ENCODE measurements around the gene PRR11.
A peak's percentile ranks its signal among the peaks of the same experiment; 100 is the strongest.

Gene PRR11

GRCh38 chr17:59155439-59156177 lies at the start of gene PRR11:
Gene PRR11, plus strand, starts transcription at chr17:59155746. Its CDS starts 14,007 bp downstream, at chr17:59169753.
- Histone ChIP-seq H3K9ac (ENCODE audit: low read length) (peak within 1 kb of the TSS; percentile 86), H3K4me1 (ENCODE audit: control insufficient read depth, insufficient read depth, low read length) (peaks cover 6% of the 10 kb centered on the region), H3K36me3 (ENCODE audit: control insufficient read depth, insufficient read depth, low read length, severe bottlenecking) (no peaks in the 10 kb centered on the region), H3K9me3 (ENCODE audit: control insufficient read depth, low read length) (no peaks in the 10 kb centered on the region), H3K27me3 (replicated peaks; ENCODE audit: control insufficient read depth, insufficient read depth, low read length) (no peaks in the 10 kb centered on the region), H3K4me3 (ENCODE audit: low read length) (peak within 1 kb of the TSS; percentile 95)
- DNase-seq (ENCODE audit: low read depth): peak; percentile 99

DNA sequence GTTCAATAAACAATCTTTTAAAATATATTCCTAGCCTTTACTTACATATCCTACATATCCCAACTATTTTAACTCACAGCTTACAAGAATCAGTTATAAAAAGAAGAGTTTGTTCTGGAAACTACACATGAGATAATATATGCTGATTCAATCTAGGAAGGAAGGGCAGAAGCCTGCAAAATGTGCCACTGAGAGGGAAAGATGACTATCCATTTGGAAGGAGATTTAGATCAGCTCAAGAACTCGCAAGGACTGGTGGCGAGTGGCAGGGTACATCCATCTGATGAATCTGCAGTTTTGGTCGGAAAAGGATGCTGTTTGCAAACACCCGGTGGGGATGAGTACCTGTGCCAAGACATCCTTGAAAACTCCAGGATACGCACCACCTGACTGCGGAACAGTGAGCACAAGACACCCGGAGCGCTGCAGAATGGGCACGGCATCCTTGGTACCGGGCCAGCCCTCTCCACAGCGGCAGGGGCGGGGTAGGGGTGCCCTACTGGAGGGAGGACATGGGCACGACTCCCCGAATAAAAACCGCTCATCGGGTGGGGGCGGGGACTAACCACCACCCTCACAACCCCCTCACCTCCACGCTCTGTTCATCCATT lies 49.6 kb upstream of the PRR11 start:
- peak; percentile 74 for DNase-seq (ENCODE audit: low read depth)
- Histone ChIP-seq H3K36me3 (ENCODE audit: control insufficient read depth, insufficient read depth, low read length, severe bottlenecking) (peaks cover 4% of the 10 kb centered on the region), H3K4me3 (ENCODE audit: low read length) (peak overlapping the region; percentile 93), H3K9ac (ENCODE audit: low read length) (peak overlapping the region; percentile 92), H3K9me3 (ENCODE audit: control insufficient read depth, low read length) (no peaks in the 10 kb centered on the region), H3K4me1 (ENCODE audit: control insufficient read depth, insufficient read depth, low read length) (peaks cover 17% of the 10 kb centered on the region), H3K27me3 (replicated peaks; ENCODE audit: control insufficient read depth, insufficient read depth, low read length) (no peaks in the 10 kb centered on the region)

DNA sequence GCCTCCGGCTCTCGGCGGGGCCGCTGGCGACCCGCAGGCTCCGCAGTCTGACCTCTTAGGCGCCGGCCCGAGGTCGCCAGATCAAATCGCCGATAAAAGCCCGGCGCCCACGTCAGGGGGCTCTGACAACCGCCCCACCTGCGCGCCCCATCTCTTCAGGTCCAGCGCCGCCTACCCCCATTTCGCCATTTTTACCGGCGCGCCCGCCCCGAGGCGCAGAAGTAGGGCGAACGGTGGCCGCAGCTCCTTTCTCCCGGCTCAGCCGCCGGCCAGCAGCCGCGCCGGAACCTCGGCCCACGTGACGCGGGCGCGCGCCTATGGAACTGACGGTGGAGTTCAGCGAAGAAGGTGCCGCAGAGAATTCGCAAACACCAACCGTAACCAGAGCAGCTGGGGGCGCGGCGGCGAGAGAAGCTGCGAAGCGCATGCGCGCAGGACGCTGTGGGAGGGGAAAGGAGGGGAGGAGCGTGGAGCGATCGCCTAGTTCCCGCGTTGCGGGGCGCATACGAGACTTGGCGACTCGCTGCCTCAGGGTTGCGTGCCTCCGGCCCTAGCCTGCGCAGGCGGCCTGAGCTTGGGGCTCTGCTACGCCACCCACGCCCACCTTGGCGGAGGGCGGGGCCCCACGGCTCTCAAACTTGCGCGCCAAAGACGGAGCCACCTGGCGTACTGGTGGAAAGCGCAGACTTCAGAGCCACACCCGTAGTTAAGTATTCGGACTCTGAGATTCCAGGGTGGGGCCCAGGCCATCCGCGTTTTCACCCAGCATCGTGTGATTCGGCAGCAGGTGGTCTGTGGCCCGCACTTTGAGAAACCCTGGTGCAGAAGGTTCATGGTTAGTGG lies 48.9 kb upstream of the PRR11 start, which contains the start of gene TRIM37:
TRIM37 (minus strand) TSS at position 418 of the 843 bp plus-strand sequence. CDS start 419 bp downstream, outside the sequence.
- Histone ChIP-seq H3K36me3 (ENCODE audit: control insufficient read depth, insufficient read depth, low read length, severe bottlenecking) (no peaks in the 10 kb centered on the region), H3K9ac (ENCODE audit: low read length) (peak within 1 kb of the TSS; percentile 92), H3K9me3 (ENCODE audit: control insufficient read depth, low read length) (no peaks in the 10 kb centered on the region), H3K4me3 (ENCODE audit: low read length) (peak within 1 kb of the TSS; percentile 93), H3K4me1 (ENCODE audit: control insufficient read depth, insufficient read depth, low read length) (peaks cover 17% of the 10 kb centered on the region), H3K27me3 (replicated peaks; ENCODE audit: control insufficient read depth, insufficient read depth, low read length) (no peaks in the 10 kb centered on the region)
- DNase-seq (ENCODE audit: low read depth): peak; percentile 99

DNA sequence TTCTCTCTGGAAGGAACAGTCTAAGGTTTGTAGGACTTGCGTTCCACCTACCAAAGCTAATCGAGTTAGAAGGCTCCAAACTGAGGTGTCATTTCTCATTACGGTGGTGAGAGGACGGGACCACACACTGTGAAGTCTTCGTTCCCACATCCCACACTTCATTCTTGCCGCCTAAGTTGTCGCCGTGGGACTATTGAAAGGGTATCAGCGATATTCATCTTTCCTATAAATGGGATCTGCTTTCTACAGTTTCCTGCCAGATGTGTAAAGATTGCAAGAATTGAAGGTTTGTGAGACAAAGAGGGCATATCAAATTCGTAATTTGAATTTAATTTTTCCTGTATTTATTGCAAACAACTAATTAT lies 48.3 kb upstream of the PRR11 start:
- DNase-seq (ENCODE audit: low read depth): no peak
- no peaks in the 10 kb centered on the region for H3K27me3 ChIP-seq (replicated peaks; ENCODE audit: control insufficient read depth, insufficient read depth, low read length)
- H3K9me3 ChIP-seq (ENCODE audit: control insufficient read depth, low read length): no peaks in the 10 kb centered on the region
- no peaks in the 10 kb centered on the region for H3K36me3 ChIP-seq (ENCODE audit: control insufficient read depth, insufficient read depth, low read length, severe bottlenecking)
- peak overlapping the region; percentile 92 for H3K9ac ChIP-seq (ENCODE audit: low read length)
- peak overlapping the region; percentile 93 for H3K4me3 ChIP-seq (ENCODE audit: low read length)
- H3K4me1 ChIP-seq (ENCODE audit: control insufficient read depth, insufficient read depth, low read length): peaks cover 17% of the 10 kb centered on the region

GRCh38 chr17:59108400-59109102 lies 47.0 kb upstream of the PRR11 start:
- Histone ChIP-seq H3K4me3 (ENCODE audit: low read length) (no peak overlapping the region), H3K36me3 (ENCODE audit: control insufficient read depth, insufficient read depth, low read length, severe bottlenecking) (no peaks in the 10 kb centered on the region), H3K27me3 (replicated peaks; ENCODE audit: control insufficient read depth, insufficient read depth, low read length) (no peaks in the 10 kb centered on the region), H3K9me3 (ENCODE audit: control insufficient read depth, low read length) (no peaks in the 10 kb centered on the region), H3K4me1 (ENCODE audit: control insufficient read depth, insufficient read depth, low read length) (peaks cover 17% of the 10 kb centered on the region), H3K9ac (ENCODE audit: low read length) (no peak overlapping the region)
- no peak for DNase-seq (ENCODE audit: low read depth)

GRCh38 chr17:59110973-59111372 lies 44.6 kb upstream of the PRR11 start:
- Histone ChIP-seq H3K36me3 (ENCODE audit: control insufficient read depth, insufficient read depth, low read length, severe bottlenecking) (no peaks in the 10 kb centered on the region), H3K4me1 (ENCODE audit: control insufficient read depth, insufficient read depth, low read length) (peaks cover 6% of the 10 kb centered on the region), H3K9me3 (ENCODE audit: control insufficient read depth, low read length) (no peaks in the 10 kb centered on the region), H3K4me3 (ENCODE audit: low read length) (no peak overlapping the region), H3K9ac (ENCODE audit: low read length) (no peak overlapping the region), H3K27me3 (replicated peaks; ENCODE audit: control insufficient read depth, insufficient read depth, low read length) (no peaks in the 10 kb centered on the region)
- DNase-seq (ENCODE audit: low read depth): no peak

- Histone ChIP-seq H3K36me3 (ENCODE audit: control insufficient read depth, insufficient read depth, low read length, severe bottlenecking) (no peaks in the 10 kb centered on the region), H3K27me3 (replicated peaks; ENCODE audit: control insufficient read depth, insufficient read depth, low read length) (no peaks in the 10 kb centered on the region), H3K4me3 (ENCODE audit: low read length) (no peak overlapping the region), H3K9me3 (ENCODE audit: control insufficient read depth, low read length) (no peaks in the 10 kb centered on the region), H3K4me1 (ENCODE audit: control insufficient read depth, insufficient read depth, low read length) (peaks cover 6% of the 10 kb centered on the region), H3K9ac (ENCODE audit: low read length) (no peak overlapping the region)
- DNase-seq (ENCODE audit: low read depth): no peak
Observed at GRCh38 chr17:59111539-59111938, 44.0 kb upstream of the PRR11 start.

DNA sequence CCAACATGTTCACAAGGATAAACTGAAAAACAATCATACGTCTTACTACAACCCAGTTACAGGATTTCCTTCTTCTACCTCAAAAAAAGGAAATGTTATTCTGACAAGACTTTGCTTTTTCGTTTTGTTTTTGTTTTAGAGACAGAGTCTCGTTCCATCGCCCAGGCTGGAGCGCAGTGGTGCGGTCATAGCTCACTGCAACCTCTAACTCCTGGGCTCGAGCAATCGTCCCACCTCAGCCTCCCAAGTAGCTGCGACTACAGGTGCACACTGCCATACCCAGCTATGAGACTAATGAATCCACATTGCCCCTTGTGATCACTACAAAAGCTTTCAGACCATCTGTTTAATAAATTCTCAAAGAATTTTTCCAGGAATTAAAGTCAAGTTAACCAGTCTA lies 40.1 kb upstream of the PRR11 start:
- no peaks in the 10 kb centered on the region for H3K4me1 ChIP-seq (ENCODE audit: control insufficient read depth, insufficient read depth, low read length)
- no peaks in the 10 kb centered on the region for H3K27me3 ChIP-seq (replicated peaks; ENCODE audit: control insufficient read depth, insufficient read depth, low read length)
- H3K9me3 ChIP-seq (ENCODE audit: control insufficient read depth, low read length): no peaks in the 10 kb centered on the region
- no peak overlapping the region for H3K9ac ChIP-seq (ENCODE audit: low read length)
- H3K4me3 ChIP-seq (ENCODE audit: low read length): no peak overlapping the region
- no peaks in the 10 kb centered on the region for H3K36me3 ChIP-seq (ENCODE audit: control insufficient read depth, insufficient read depth, low read length, severe bottlenecking)
- no peak for DNase-seq (ENCODE audit: low read depth)

- Histone ChIP-seq H3K9ac (ENCODE audit: low read length) (no peak overlapping the region), H3K27me3 (replicated peaks; ENCODE audit: control insufficient read depth, insufficient read depth, low read length) (no peaks in the 10 kb centered on the region), H3K4me3 (ENCODE audit: low read length) (no peak overlapping the region), H3K36me3 (ENCODE audit: control insufficient read depth, insufficient read depth, low read length, severe bottlenecking) (no peaks in the 10 kb centered on the region), H3K9me3 (ENCODE audit: control insufficient read depth, low read length) (no peaks in the 10 kb centered on the region), H3K4me1 (ENCODE audit: control insufficient read depth, insufficient read depth, low read length) (no peaks in the 10 kb centered on the region)
- DNase-seq (ENCODE audit: low read depth): no peak
Observed at GRCh38 chr17:59121901-59122480, 33.6 kb upstream of the PRR11 start.

DNA sequence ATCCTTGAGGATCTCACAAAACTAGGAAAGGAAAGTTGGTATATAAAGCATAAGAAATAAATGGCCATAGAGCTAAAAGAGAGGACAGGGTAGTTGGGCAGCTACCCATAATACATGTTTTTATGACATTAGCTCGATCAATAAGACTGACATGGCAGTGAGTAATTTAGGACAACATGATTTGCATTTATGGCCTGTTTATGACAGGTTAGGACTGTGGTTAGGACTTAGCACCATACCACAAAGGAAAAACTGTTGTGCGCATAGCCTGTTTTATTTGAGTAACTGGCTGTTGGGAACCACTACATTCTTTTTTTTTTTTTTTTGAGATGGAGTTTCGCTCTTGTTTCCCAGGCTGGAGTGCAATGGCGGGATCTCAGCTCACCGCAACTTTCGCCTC lies 30.9 kb upstream of the PRR11 start:
- H3K4me3 ChIP-seq (ENCODE audit: low read length): no peak overlapping the region
- no peaks in the 10 kb centered on the region for H3K4me1 ChIP-seq (ENCODE audit: control insufficient read depth, insufficient read depth, low read length)
- DNase-seq (ENCODE audit: low read depth): no peak
- H3K9ac ChIP-seq (ENCODE audit: low read length): no peak overlapping the region
- no peaks in the 10 kb centered on the region for H3K36me3 ChIP-seq (ENCODE audit: control insufficient read depth, insufficient read depth, low read length, severe bottlenecking)
- H3K27me3 ChIP-seq (replicated peaks; ENCODE audit: control insufficient read depth, insufficient read depth, low read length): no peaks in the 10 kb centered on the region
- H3K9me3 ChIP-seq (ENCODE audit: control insufficient read depth, low read length): no peaks in the 10 kb centered on the region

Data from adipocyte (in vitro differentiated cells).